Smooth muscle cell (in vitro differentiated cells): ENCODE results near the gene UNC13B. TPM values are rescaled to one million over a fixed set of nuclear protein-coding genes. Genes with fewer than 3 reads are reported as not detected.
"Not testable (repeated sequence)": the region's sequence is repeated elsewhere in the genome, so short reads cannot be mapped to it uniquely, and the experiment has no call there.

Experiments used
- DNase-seq: peaks from one replicate; lab custom pipeline; 2025; ENCODE audit not compliant: unreplicated experiment; lab: John Stamatoyannopoulos, UW
- H2AFZ ChIP-seq: fragments of 200-600 bp; sonication (generic); 2 replicates; pipeline ENCODE4 v1.6.0; 2016; ENCODE audit warnings: antibody characterized with exemption, low read depth, mild to moderate bottlenecking
- H3F3A ChIP-seq: fragments of 200-600 bp; sonication (generic); 2 replicates; pipeline ENCODE4 v1.6.0; 2017; ENCODE audit warnings: antibody characterized with exemption, low read depth
- H3K27ac ChIP-seq: fragments of 200-600 bp; sonication (generic); 2 replicates; pipeline ENCODE4 v1.5.1; 2016; ENCODE audit warnings: low read depth, mild to moderate bottlenecking
- H3K27me3 ChIP-seq: fragments of 200-600 bp; sonication (generic); 2 replicates; pipeline ENCODE4 v1.6.1; 2016; ENCODE audit warnings: low read depth, mild to moderate bottlenecking
- H3K36me3 ChIP-seq: fragments of 200-600 bp; sonication (generic); 2 replicates; pipeline ENCODE4 v1.5.1; 2016; ENCODE audit warnings: low read depth
- H3K4me1 ChIP-seq: fragments of 200-600 bp; sonication (generic); 2 replicates; pipeline ENCODE4 v1.5.1; 2016; ENCODE audit warnings: low read depth
- H3K4me2 ChIP-seq: fragments of 200-600 bp; sonication (generic); 2 replicates; pipeline ENCODE4 v1.6.0; 2016; ENCODE audit warnings: mild to moderate bottlenecking
- H3K4me3 ChIP-seq: fragments of 200-600 bp; sonication (generic); 2 replicates; pipeline ENCODE4 v1.5.1; 2016; ENCODE audit warnings: mild to moderate bottlenecking
- H3K79me2 ChIP-seq: fragments of 200-600 bp; sonication (generic); 2 replicates; pipeline ENCODE4 v1.6.0; 2016; ENCODE audit warnings: low read depth, mild to moderate bottlenecking
- H3K9ac ChIP-seq: fragments of 200-600 bp; sonication (generic); 2 replicates; pipeline ENCODE4 v1.6.0; 2016; ENCODE audit warnings: low read depth
- H3K9me3 ChIP-seq: fragments of 200-600 bp; sonication (generic); replicated peaks from 2 replicates; pipeline ENCODE4 v1.5.1; 2016; ENCODE audit warnings: low read depth
- H4K20me1 ChIP-seq: fragments of 200-600 bp; sonication (generic); 2 replicates; pipeline ENCODE4 v1.6.0; 2016; ENCODE audit warnings: low read depth
- CTCF ChIP-seq: fragments of 200-600 bp; sonication (generic); IDR thresholded peaks from 2 replicates; pipeline ENCODE4 v1.5.1; 2017; ENCODE audit warnings: borderline replicate concordance, mild to moderate bottlenecking, antibody characterized with exemption; ENCODE audit not compliant: insufficient read depth, poor library complexity, severe bottlenecking
- WGBS: methylation state at CpG from one replicate; pipeline ENCODE4 v1.1.7; 2016; ENCODE audit warnings: low lambda C conversion rate; 5-methylcytosine and 5-hydroxymethylcytosine counted together
- polyA plus RNA-seq: library from polyadenylated mRNA; unstranded; fragments of >200 nt; fragmentation: Nextera tagmentation; extraction: Ambion mirVana; gene quantifications from 2 replicates; pipeline ENCODE4 v1.2.1, GENCODE V29; 2016
- total RNA-seq: library from RNA; depleted of rRNA; stranded (reverse); fragments of >200 nt; gene quantifications from 2 replicates; pipeline ENCODE4 v1.2.3, GENCODE V29; 2014

The UNC13B gene
- total and polyA plus RNA-seq, 2 experiments from 2014 or later = 9.2 to 15.1 TPM

- H3K27ac ChIP-seq = no peak overlapping the region
- no peak overlapping the region for H3K4me3 ChIP-seq
- H4K20me1 ChIP-seq = no peaks in the 10 kb centered on the region
- H3K4me2 ChIP-seq = no peak overlapping the region
- no peak overlapping the region for H2AFZ ChIP-seq
- H3K27me3 ChIP-seq = no peaks in the 10 kb centered on the region
- H3K9me3 ChIP-seq = no peaks in the 10 kb centered on the region
- no peak for TF ChIP-seq CTCF
- H3K9ac ChIP-seq = no peak overlapping the region
- no peaks in the 10 kb centered on the region for H3F3A ChIP-seq
- no peak for DNase-seq
- H3K4me1 ChIP-seq = peaks cover 5% of the 10 kb centered on the region
- no peaks in the 10 kb centered on the region for H3K36me3 ChIP-seq
- no peaks in the 10 kb centered on the region for H3K79me2 ChIP-seq
- 89% methylated on average over 3 of the region's 3 CpGs for WGBS
These were observed 246.0 kb downstream of the UNC13B start for GRCh38 chr9:35407846-35408245.

- not testable (repeated sequence) for H3K4me3 ChIP-seq, H3K36me3 ChIP-seq, H2AFZ ChIP-seq, H3K79me2 ChIP-seq, H3F3A ChIP-seq, H3K9me3 ChIP-seq, H3K4me2 ChIP-seq, H3K27me3 ChIP-seq, H3K9ac ChIP-seq, H3K4me1 ChIP-seq, DNase-seq, H4K20me1 ChIP-seq, H3K27ac ChIP-seq
- whole genome bisulfite sequencing = 94% methylated on average over 5 of the region's 5 CpGs
These were observed 247.6 kb downstream of the UNC13B start for GRCh38 chr9:35409434-35409833.

GRCh38 chr9:35414889-35415288, 253.1 kb downstream of the UNC13B start:
- H3K4me1 ChIP-seq = no peaks in the 10 kb centered on the region
- no peak overlapping the region for H3K27ac ChIP-seq
- H4K20me1 ChIP-seq = no peaks in the 10 kb centered on the region
- no peaks in the 10 kb centered on the region for H3F3A ChIP-seq
- H2AFZ ChIP-seq = no peak overlapping the region
- H3K27me3 ChIP-seq = no peaks in the 10 kb centered on the region
- no peak overlapping the region for H3K9ac ChIP-seq
- no peak for TF ChIP-seq CTCF
- H3K4me3 ChIP-seq = no peak overlapping the region
- no peaks in the 10 kb centered on the region for H3K79me2 ChIP-seq
- no peaks in the 10 kb centered on the region for H3K36me3 ChIP-seq
- no peak overlapping the region for H3K4me2 ChIP-seq
- no peaks in the 10 kb centered on the region for H3K9me3 ChIP-seq
- 91% methylated on average over 1 of the region's 1 CpG for WGBS
- DNase-seq = no peak

- 75% methylated on average over 6 of the region's 6 CpGs for WGBS
- TF ChIP-seq CTCF = no peak
- H3F3A ChIP-seq = no peaks in the 10 kb centered on the region
These were observed 253.7 kb downstream of the UNC13B start for GRCh38 chr9:35415402-35416097.

More at GRCh38 chr9:35415402-35416097, 253.7 kb downstream of the UNC13B start:
- H2AFZ ChIP-seq = no peak overlapping the region
- H3K9me3 ChIP-seq = no peaks in the 10 kb centered on the region
- no peak overlapping the region for H3K9ac ChIP-seq
- no peaks in the 10 kb centered on the region for H3K27me3 ChIP-seq
- H3K4me1 ChIP-seq = no peaks in the 10 kb centered on the region
- no peak overlapping the region for H3K4me3 ChIP-seq
- H4K20me1 ChIP-seq = no peaks in the 10 kb centered on the region
- no peaks in the 10 kb centered on the region for H3K79me2 ChIP-seq
- H3K4me2 ChIP-seq = no peak overlapping the region
- no peak for DNase-seq
- no peak overlapping the region for H3K27ac ChIP-seq
- no peaks in the 10 kb centered on the region for H3K36me3 ChIP-seq
